ENCODE results near the gene GNAO1. TPM values are rescaled to one million over a fixed set of nuclear protein-coding genes. Genes with fewer than 3 reads are reported as not detected.

Gene GNAO1
- total and polyA plus RNA-seq, 2 donors (not counting 1 experiment from before 2014, with no cell fraction given): 0.13 to 5.1 TPM

- H4K20me1 ChIP-seq (ENCODE audit: control insufficient read depth, insufficient read depth, low read length, poor library complexity, severe bottlenecking): no peaks in the 10 kb centered on the region
- peaks cover 7% of the 10 kb centered on the region for H3K27me3 Mint-ChIP-seq
- WGBS (ENCODE audit: insufficient coverage): 87% methylated on average over 5 of the region's 11 CpGs
- no peak overlapping the region for H3K27ac Mint-ChIP-seq
- H3K9ac ChIP-seq (ENCODE audit: low read length): no peak overlapping the region
- no peaks in the 10 kb centered on the region for H3K4me1 ChIP-seq (ENCODE audit: control insufficient read depth in 2 of 2, insufficient read depth in 2 of 2, low read length in 2 of 2)
- no peaks in the 10 kb centered on the region for H3K9me3 ChIP-seq (ENCODE audit: control extremely low read depth in 1 of 3, control insufficient read depth in 2 of 3, insufficient read depth in 1 of 3, low read length in 2 of 3)
- DNase-seq (no peak), ATAC-seq (ENCODE audit: low read depth) (no peak)
- H3K27me3 ChIP-seq (replicated peaks in 1 of 4; ENCODE audit: control extremely low read depth in 1 of 4, control insufficient read depth in 3 of 4, insufficient read depth in 4 of 4, low read length in 3 of 4): no peaks in the 10 kb centered on the region
- no peaks in the 10 kb centered on the region for H3K4me1 Mint-ChIP-seq
- H3K36me3 ChIP-seq (replicated peaks in 1 of 2; ENCODE audit: control extremely low read depth in 1 of 2, control insufficient read depth in 1 of 2, extremely low read depth in 1 of 2, insufficient read depth in 2 of 2, low read length in 1 of 2): no peaks in the 10 kb centered on the region
- CTCF ChIA-PET: no interaction called here
- POLR2A ChIA-PET: no interaction called here
- H2AFZ ChIP-seq (ENCODE audit: insufficient read depth, low read depth, low read length, poor library complexity, severe bottlenecking): no peak overlapping the region
- no peak overlapping the region for H3K4me2 ChIP-seq (replicated peaks; ENCODE audit: low read depth, low read length, poor library complexity, severe bottlenecking)
- H3K9me3 Mint-ChIP-seq (ENCODE audit: insufficient read depth): no peaks in the 10 kb centered on the region
- H3K4me3 ChIP-seq (ENCODE audit: control extremely low read depth in 1 of 5, extremely low read depth in 1 of 5, insufficient read depth in 1 of 5, low read depth in 2 of 5, low read length in 4 of 5): no peak overlapping the region
- intact Hi-C loops (cut with micrococcal nuclease): no loop called here
- H3K27ac ChIP-seq (ENCODE audit: low read length in 2 of 2): no peak overlapping the region
- TF ChIP-seq EZH2 (IDR thresholded peaks at IDR 0.05; ENCODE audit: borderline replicate concordance, insufficient read depth, low read depth, low read length, poor library complexity, severe bottlenecking): no peak
- TF ChIP-seq CTCF (IDR thresholded peaks at IDR 0.05): no peak
- H3K4me3 Mint-ChIP-seq: no peak overlapping the region
- H3K79me2 ChIP-seq (ENCODE audit: control insufficient read depth, insufficient read depth, low read length): no peaks in the 10 kb centered on the region
Observed at GRCh38 chr16:56347670-56348069, 156.4 kb downstream of the GNAO1 start.

GRCh38 chr16:56348168-56349085 is 157.1 kb downstream of the GNAO1 start:
- Histone ChIP-seq H3K4me2 (replicated peaks; ENCODE audit: low read depth, low read length, poor library complexity, severe bottlenecking) (no peak overlapping the region), H3K9ac (ENCODE audit: low read length) (no peak overlapping the region), H2AFZ (ENCODE audit: insufficient read depth, low read depth, low read length, poor library complexity, severe bottlenecking) (no peak overlapping the region), H3K27ac (ENCODE audit: low read length in 2 of 2) (no peak overlapping the region), H3K4me3 (ENCODE audit: control extremely low read depth in 1 of 5, extremely low read depth in 1 of 5, insufficient read depth in 1 of 5, low read depth in 2 of 5, low read length in 4 of 5) (no peak overlapping the region), H3K27me3 (replicated peaks in 1 of 4; ENCODE audit: control extremely low read depth in 1 of 4, control insufficient read depth in 3 of 4, insufficient read depth in 4 of 4, low read length in 3 of 4) (no peaks in the 10 kb centered on the region), H3K79me2 (ENCODE audit: control insufficient read depth, insufficient read depth, low read length) (no peaks in the 10 kb centered on the region), H3K9me3 (ENCODE audit: control extremely low read depth in 1 of 3, control insufficient read depth in 2 of 3, insufficient read depth in 1 of 3, low read length in 2 of 3) (no peaks in the 10 kb centered on the region), H4K20me1 (ENCODE audit: control insufficient read depth, insufficient read depth, low read length, poor library complexity, severe bottlenecking) (no peaks in the 10 kb centered on the region), H3K36me3 (replicated peaks in 1 of 2; ENCODE audit: control extremely low read depth in 1 of 2, control insufficient read depth in 1 of 2, extremely low read depth in 1 of 2, insufficient read depth in 2 of 2, low read length in 1 of 2) (no peaks in the 10 kb centered on the region), H3K4me1 (ENCODE audit: control insufficient read depth in 2 of 2, insufficient read depth in 2 of 2, low read length in 2 of 2) (no peaks in the 10 kb centered on the region)
- Mint-ChIP-seq H3K9me3 (ENCODE audit: insufficient read depth) (no peaks in the 10 kb centered on the region), H3K4me3 (no peak overlapping the region), H3K27ac (no peak overlapping the region), H3K27me3 (peaks cover 7% of the 10 kb centered on the region), H3K4me1 (no peaks in the 10 kb centered on the region)
- intact Hi-C loops (cut with micrococcal nuclease): no loop called here
- DNase-seq (no peak), ATAC-seq (ENCODE audit: low read depth) (no peak)
- TF ChIP-seq CTCF (IDR thresholded peaks at IDR 0.05): no peak
- TF ChIP-seq EZH2 (IDR thresholded peaks at IDR 0.05; ENCODE audit: borderline replicate concordance, insufficient read depth, low read depth, low read length, poor library complexity, severe bottlenecking): no peak
- POLR2A ChIA-PET: no interaction called here
- WGBS (ENCODE audit: insufficient coverage): 88% methylated on average over 25 of the region's 25 CpGs
- CTCF ChIA-PET: no interaction called here

All from B cell (primary cell).